SKM-1 treated with dmso at 0.1 percent for 144 hours (cell line): Measurements from ENCODE around the gene PTPRN2.

Experiments
- DNase-seq: peaks from one replicate; lab custom pipeline; 2025; ENCODE audit not compliant: unreplicated experiment; lab: John Stamatoyannopoulos, UW

Gene PTPRN2

GRCh38 chr7:158272509-158273137, 315.0 kb downstream of the PTPRN2 start:
- no peak for DNase-seq

GRCh38 chr7:158272091-158272490, 315.5 kb downstream of the PTPRN2 start:
- no peak for DNase-seq

- DNase-seq = no peak
These were observed 316.0 kb downstream of the PTPRN2 start for GRCh38 chr7:158271646-158272045.

GRCh38 chr7:158270856-158271413, 316.7 kb downstream of the PTPRN2 start:
- no peak for DNase-seq

- DNase-seq = no peak
These were observed 317.4 kb downstream of the PTPRN2 start for GRCh38 chr7:158270106-158270775.

- no peak for DNase-seq
These were observed 318.6 kb downstream of the PTPRN2 start for GRCh38 chr7:158268816-158269535.

GRCh38 chr7:158267742-158268435, 319.7 kb downstream of the PTPRN2 start:
- no peak for DNase-seq

GRCh38 chr7:158266817-158267741, 320.5 kb downstream of the PTPRN2 start:
- DNase-seq = no peak

GRCh38 chr7:158266426-158266816, 321.2 kb downstream of the PTPRN2 start:
- DNase-seq = no peak

GRCh38 chr7:158265743-158266080, 321.9 kb downstream of the PTPRN2 start:
- no peak for DNase-seq

GRCh38 chr7:158264881-158265742, 322.5 kb downstream of the PTPRN2 start:
- no peak for DNase-seq

- no peak for DNase-seq
These were observed 323.5 kb downstream of the PTPRN2 start for GRCh38 chr7:158263964-158264748.

GRCh38 chr7:158263110-158263963, 324.3 kb downstream of the PTPRN2 start:
- DNase-seq = no peak

- DNase-seq = no peak
These were observed 325.1 kb downstream of the PTPRN2 start for GRCh38 chr7:158262284-158263109.

- DNase-seq = no peak
These were observed 326.0 kb downstream of the PTPRN2 start for GRCh38 chr7:158261362-158262235.
